Measurements from ENCODE around the gene LYZL1.

- no peak for TF ChIP-seq POLR2A (IDR thresholded peaks at IDR 0.05)
- TF ChIP-seq, protein P1, sequence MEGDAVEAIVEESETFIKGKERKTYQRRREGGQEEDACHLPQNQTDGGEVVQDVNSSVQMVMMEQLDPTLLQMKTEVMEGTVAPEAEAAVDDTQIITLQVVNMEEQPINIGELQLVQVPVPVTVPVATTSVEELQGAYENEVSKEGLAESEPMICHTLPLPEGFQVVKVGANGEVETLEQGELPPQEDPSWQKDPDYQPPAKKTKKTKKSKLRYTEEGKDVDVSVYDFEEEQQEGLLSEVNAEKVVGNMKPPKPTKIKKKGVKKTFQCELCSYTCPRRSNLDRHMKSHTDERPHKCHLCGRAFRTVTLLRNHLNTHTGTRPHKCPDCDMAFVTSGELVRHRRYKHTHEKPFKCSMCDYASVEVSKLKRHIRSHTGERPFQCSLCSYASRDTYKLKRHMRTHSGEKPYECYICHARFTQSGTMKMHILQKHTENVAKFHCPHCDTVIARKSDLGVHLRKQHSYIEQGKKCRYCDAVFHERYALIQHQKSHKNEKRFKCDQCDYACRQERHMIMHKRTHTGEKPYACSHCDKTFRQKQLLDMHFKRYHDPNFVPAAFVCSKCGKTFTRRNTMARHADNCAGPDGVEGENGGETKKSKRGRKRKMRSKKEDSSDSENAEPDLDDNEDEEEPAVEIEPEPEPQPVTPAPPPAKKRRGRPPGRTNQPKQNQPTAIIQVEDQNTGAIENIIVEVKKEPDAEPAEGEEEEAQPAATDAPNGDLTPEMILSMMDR (IDR thresholded peaks at IDR 0.05), result no peak
These were observed 18.0 kb upstream of the LYZL1 start for GRCh38 chr10:29270883-29271282.
